MM.1S (cell line): Measurements from ENCODE around the gene PIGB.

Experiments used
- DNase-seq: peaks from one replicate; pipeline ENCODE4 v3.0.0-alpha.2; 2015
- H2AFZ ChIP-seq: fragments of 300-600 bp; sonication (generic); 2 replicates; pipeline ENCODE4 v1.6.0; 2016; ENCODE audit warnings: antibody characterized with exemption, low read length
- H3F3A ChIP-seq: fragments of 300-600 bp; sonication (generic); 2 replicates; pipeline ENCODE4 v1.6.1; 2016; ENCODE audit warnings: mild to moderate bottlenecking, antibody characterized with exemption, low read length, moderate library complexity, mixed read lengths; ENCODE audit not compliant: insufficient read depth
- H3K27ac ChIP-seq: fragments of 300-600 bp; sonication (generic); 2 replicates; pipeline ENCODE4 v1.5.1; 2016; ENCODE audit warnings: mild to moderate bottlenecking, low read length
- H3K27me3 ChIP-seq: fragments of 300-600 bp; sonication (generic); replicated peaks from 2 replicates; pipeline ENCODE4 v1.6.0; 2016; ENCODE audit warnings: low read length; ENCODE audit not compliant: insufficient read depth
- H3K36me3 ChIP-seq: fragments of 300-600 bp; sonication (generic); replicated peaks from 2 replicates; pipeline ENCODE4 v1.6.1; 2016; ENCODE audit warnings: mild to moderate bottlenecking, low read length, mixed read lengths; ENCODE audit not compliant: insufficient read depth
- H3K4me1 ChIP-seq: fragments of 300-600 bp; sonication (generic); 2 replicates; pipeline ENCODE4 v1.6.1; 2016; ENCODE audit warnings: low read length, mixed read lengths
- H3K4me2 ChIP-seq: fragments of 300-600 bp; sonication (generic); 2 replicates; pipeline ENCODE4 v1.6.0; 2016; ENCODE audit warnings: low read depth, low read length
- H3K4me3 ChIP-seq: fragments of 300-600 bp; sonication (generic); 2 replicates; pipeline ENCODE4 v1.5.1; 2016; ENCODE audit warnings: low read length, mixed read lengths
- H3K79me2 ChIP-seq: fragments of 300-600 bp; sonication (generic); 2 replicates; pipeline ENCODE4 v1.6.1; 2016; ENCODE audit warnings: mixed run types, low read length, mixed read lengths
- H3K9ac ChIP-seq: fragments of 300-600 bp; sonication (generic); 2 replicates; pipeline ENCODE4 v1.6.1; 2016; ENCODE audit warnings: low read length, mixed read lengths
- H3K9me2 ChIP-seq: fragments of 300-600 bp; sonication (generic); replicated peaks from 2 replicates; pipeline ENCODE4 v1.6.1; 2016; ENCODE audit warnings: mild to moderate bottlenecking, low read length, mixed read lengths; ENCODE audit not compliant: insufficient read depth
- H3K9me3 ChIP-seq: fragments of 300-600 bp; sonication (generic); replicated peaks from 2 replicates; pipeline ENCODE4 v1.6.1; 2016; ENCODE audit warnings: mild to moderate bottlenecking, low read length, mixed read lengths; ENCODE audit not compliant: insufficient read depth
- H4K20me1 ChIP-seq: fragments of 300-600 bp; sonication (generic); 2 replicates; pipeline ENCODE4 v1.6.1; 2016; ENCODE audit warnings: mild to moderate bottlenecking, low read length, moderate library complexity, mixed read lengths; ENCODE audit not compliant: insufficient read depth
- CTCF ChIP-seq: fragments of 300-600 bp; sonication (generic); IDR thresholded peaks from 2 replicates; pipeline ENCODE4 v1.5.1; 2016; ENCODE audit warnings: antibody characterized with exemption, low read length, mixed read lengths
- EZH2 ChIP-seq: fragments of 300-600 bp; sonication (generic); optimal IDR thresholded peaks from 2 replicates; pipeline ENCODE3; 2017; ENCODE audit warnings: low read depth, mild to moderate bottlenecking, antibody characterized with exemption, low read length, mixed read lengths
- EZH2phosphoT487 ChIP-seq: fragments of 300-600 bp; sonication (generic); IDR thresholded peaks from 2 replicates; pipeline ENCODE4 v1.6.1; 2018; ENCODE audit warnings: antibody characterized with exemption, low read length

PIGB gene

GRCh38 chr15:55349282-55349681, 30.3 kb downstream of the PIGB start:
- Histone ChIP-seq H3K27me3 (no peaks in the 10 kb centered on the region), H3K79me2 (no peaks in the 10 kb centered on the region), H3K4me1 (no peaks in the 10 kb centered on the region), H3K9ac (no peak overlapping the region), H4K20me1 (no peaks in the 10 kb centered on the region), H3K36me3 (no peaks in the 10 kb centered on the region), H2AFZ (no peak overlapping the region), H3K4me2 (no peak overlapping the region), H3K9me3 (no peaks in the 10 kb centered on the region), H3K4me3 (no peak overlapping the region), H3K9me2 (no peaks in the 10 kb centered on the region), H3F3A (no peaks in the 10 kb centered on the region), H3K27ac (no peak overlapping the region)
- no peak for DNase-seq
- TF ChIP-seq EZH2 (no peak), CTCF (no peak), EZH2phosphoT487 (no peak)

GRCh38 chr15:55353025-55353424, 34.0 kb downstream of the PIGB start:
- Histone ChIP-seq H3K27ac (no peak overlapping the region), H3K27me3 (no peaks in the 10 kb centered on the region), H4K20me1 (no peaks in the 10 kb centered on the region), H3K9me3 (no peaks in the 10 kb centered on the region), H3K36me3 (no peaks in the 10 kb centered on the region), H3F3A (no peaks in the 10 kb centered on the region), H3K79me2 (no peaks in the 10 kb centered on the region), H3K4me3 (no peak overlapping the region), H3K4me2 (no peak overlapping the region), H3K9ac (no peak overlapping the region), H3K4me1 (no peaks in the 10 kb centered on the region), H2AFZ (no peak overlapping the region), H3K9me2 (no peaks in the 10 kb centered on the region)
- TF ChIP-seq EZH2: no peak
- no peak for TF ChIP-seq EZH2phosphoT487
- no peak for TF ChIP-seq CTCF
- no peak for DNase-seq

- Histone ChIP-seq H4K20me1 (no peaks in the 10 kb centered on the region), H3K79me2 (no peaks in the 10 kb centered on the region), H3K4me2 (no peak overlapping the region), H3F3A (no peaks in the 10 kb centered on the region), H3K27me3 (no peaks in the 10 kb centered on the region), H3K9me2 (no peaks in the 10 kb centered on the region), H3K4me3 (no peak overlapping the region), H3K4me1 (no peaks in the 10 kb centered on the region), H3K36me3 (no peaks in the 10 kb centered on the region), H3K27ac (no peak overlapping the region), H3K9ac (no peak overlapping the region), H3K9me3 (no peaks in the 10 kb centered on the region), H2AFZ (no peak overlapping the region)
- no peak for TF ChIP-seq EZH2
- no peak for DNase-seq
Measured at GRCh38 chr15:55356985-55357585, 38.1 kb downstream of the PIGB start.

- no peak overlapping the region for H3K27ac ChIP-seq
- no peak for DNase-seq
Measured at GRCh38 chr15:55357774-55358173, 38.8 kb downstream of the PIGB start.

More at GRCh38 chr15:55357774-55358173, 38.8 kb downstream of the PIGB start:
- H3K79me2 ChIP-seq: no peaks in the 10 kb centered on the region
- no peaks in the 10 kb centered on the region for H3K9me3 ChIP-seq
- no peaks in the 10 kb centered on the region for H3K36me3 ChIP-seq
- no peaks in the 10 kb centered on the region for H3K9me2 ChIP-seq
- H4K20me1 ChIP-seq: no peaks in the 10 kb centered on the region
- H3K4me2 ChIP-seq: no peak overlapping the region
- H3F3A ChIP-seq: no peaks in the 10 kb centered on the region
- H3K27me3 ChIP-seq: no peaks in the 10 kb centered on the region
- H2AFZ ChIP-seq: no peak overlapping the region
- no peaks in the 10 kb centered on the region for H3K4me1 ChIP-seq
- no peak for TF ChIP-seq EZH2phosphoT487
- TF ChIP-seq CTCF: no peak
- no peak for TF ChIP-seq EZH2
- H3K9ac ChIP-seq: no peak overlapping the region
- no peak overlapping the region for H3K4me3 ChIP-seq
